GM18517 (cell line): ENCODE results near the gene RTL5.

Experiments used
- ATAC-seq: cut with Tn5 transposase; IDR thresholded peaks from one replicate; pipeline ENCODE4 v1.9.1; 2021; ENCODE audit warnings: mild to moderate bottlenecking, moderate library complexity; ENCODE audit not compliant: unreplicated experiment

The RTL5 gene

GRCh38 chrX:72110051-72110875 is 21.5 kb downstream of the RTL5 start:
- ATAC-seq: no peak

GRCh38 chrX:72108666-72109065 is 23.0 kb downstream of the RTL5 start:
- ATAC-seq: no peak

- no peak for ATAC-seq
These were observed 23.7 kb downstream of the RTL5 start for GRCh38 chrX:72107841-72108595.

GRCh38 chrX:72107320-72107719 is 24.4 kb downstream of the RTL5 start:
- ATAC-seq: no peak

- ATAC-seq: peak; percentile 52
These were observed 26.3 kb downstream of the RTL5 start for GRCh38 chrX:72105436-72105835.

GRCh38 chrX:72102760-72103159 is 29.0 kb downstream of the RTL5 start:
- no peak for ATAC-seq

- ATAC-seq: no peak
These were observed 29.6 kb downstream of the RTL5 start for GRCh38 chrX:72102126-72102525.

GRCh38 chrX:72101597-72102037 is 30.1 kb downstream of the RTL5 start:
- no peak for ATAC-seq

GRCh38 chrX:72100824-72101351 is 30.8 kb downstream of the RTL5 start:
- ATAC-seq: peak; percentile 78

GRCh38 chrX:72100051-72100755 is 31.5 kb downstream of the RTL5 start:
- no peak for ATAC-seq

- ATAC-seq: no peak
These were observed 34.6 kb downstream of the RTL5 start for GRCh38 chrX:72097098-72097497.

- ATAC-seq: no peak
These were observed 36.3 kb downstream of the RTL5 start for GRCh38 chrX:72095370-72095769.

- peak; percentile 81 for ATAC-seq
These were observed 36.8 kb downstream of the RTL5 start for GRCh38 chrX:72094894-72095293.

- no peak for ATAC-seq
These were observed 42.5 kb downstream of the RTL5 start for GRCh38 chrX:72089254-72089653.

- ATAC-seq: no peak
These were observed 43.0 kb downstream of the RTL5 start for GRCh38 chrX:72088761-72089160.

GRCh38 chrX:72086995-72087394 is 44.7 kb downstream of the RTL5 start:
- no peak for ATAC-seq

- ATAC-seq: no peak
These were observed 47.6 kb downstream of the RTL5 start for GRCh38 chrX:72084114-72084513.

- ATAC-seq: no peak
These were observed 48.4 kb downstream of the RTL5 start for GRCh38 chrX:72083291-72083690.

GRCh38 chrX:72081605-72082320 is 50.0 kb downstream of the RTL5 start:
- no peak for ATAC-seq

GRCh38 chrX:72080800-72081199 is 50.9 kb downstream of the RTL5 start:
- ATAC-seq: no peak

GRCh38 chrX:72080150-72080549 is 51.6 kb downstream of the RTL5 start:
- no peak for ATAC-seq
